Measurements from ENCODE around the gene HDAC4. TPM values are rescaled to one million over a fixed set of nuclear protein-coding genes. Genes with fewer than 3 reads are reported as not detected.

HDAC4 gene
- total RNA-seq, 5 donors from 2014 or later (not counting 1 experiment from before 2014, with no cell fraction given), result 44.8 to 80.2 (median 60.9) TPM

DNA sequence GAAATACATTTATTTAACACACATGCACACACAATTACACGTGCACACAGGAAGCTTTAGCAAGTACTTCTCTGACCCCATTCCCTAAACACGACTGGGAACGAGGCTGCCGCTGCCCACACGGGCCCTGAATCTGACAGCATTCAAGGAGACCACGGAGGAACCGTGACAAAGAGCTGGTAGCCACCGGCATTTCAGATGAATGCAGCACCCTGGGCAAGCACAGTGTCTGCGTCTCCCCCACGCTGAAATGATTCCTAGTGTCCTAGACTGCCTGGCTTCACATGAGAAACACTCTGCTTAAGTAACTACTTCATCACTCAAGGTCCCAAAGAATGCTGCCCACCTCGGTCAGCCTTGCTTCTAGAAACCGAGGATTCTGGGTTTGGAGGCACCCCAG is 95.0 kb downstream of the HDAC4 start:
- Mint-ChIP-seq H3K36me3 (peaks cover 2% of the 10 kb centered on the region), H3K9me3 (no peaks in the 10 kb centered on the region), H3K27me3 (no peaks in the 10 kb centered on the region), H3K4me3 (no peak overlapping the region), H3K27ac (no peak overlapping the region), H3K4me1 (peaks cover 35 to 43% (median 37%) of the 10 kb centered on the region in 3 donors)
- ATAC-seq (replicated peaks in 1 of 4), result no peak
- whole genome bisulfite sequencing (ENCODE audit: insufficient coverage), result 96% methylated on average over 11 of the region's 12 CpGs
- no peak for DNase-seq
- Histone ChIP-seq H3K36me3 (ENCODE audit: control insufficient read depth in 2 of 2, extremely low read depth in 1 of 2, insufficient read depth in 1 of 2, low read length in 1 of 2) (no peaks in the 10 kb centered on the region), H3K4me1 (ENCODE audit: control insufficient read depth in 1 of 2, extremely low read depth in 1 of 2, insufficient read depth in 2 of 2, low read length in 2 of 2) (peaks cover 25 to 32% of the 10 kb centered on the region in 2 experiments), H3K27me3 (replicated peaks in 1 of 2; ENCODE audit: control insufficient read depth in 2 of 2, extremely low read depth in 1 of 2, insufficient read depth in 2 of 2, low read length in 1 of 2) (no peaks in the 10 kb centered on the region), H3K27ac (ENCODE audit: low read length) (no peak overlapping the region), H3K4me3 (ENCODE audit: control insufficient read depth in 1 of 2, extremely low read depth in 1 of 2, low read length in 1 of 2) (no peak overlapping the region), H3K9me3 (no peaks in the 10 kb centered on the region)
- CTCF ChIA-PET, result no interaction called here
- POLR2A ChIA-PET, result interaction anchor here in 1 of 2 donors (0.5 kb wide), 1 partner anchor 20 kb away, joined by 3 read pairs; no protein-coding TSS in a partner anchor

DNA sequence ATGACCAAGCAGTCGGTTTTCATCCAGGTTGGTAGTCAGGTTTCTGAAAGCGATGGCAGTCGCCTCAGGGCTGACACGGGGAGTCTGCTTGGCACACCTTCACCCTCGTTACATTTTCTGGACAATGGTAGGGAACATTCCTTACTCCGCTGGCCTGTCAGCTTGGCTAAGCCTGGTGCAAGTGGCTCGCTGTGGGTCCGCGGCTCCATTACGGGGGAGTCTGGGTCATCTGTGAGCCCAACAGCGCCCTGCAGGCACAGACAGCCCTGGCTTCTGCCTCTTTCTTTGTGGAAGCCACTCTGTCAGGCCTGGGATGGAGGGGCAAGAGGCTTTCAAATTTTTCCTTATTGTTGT is 95.6 kb downstream of the HDAC4 start:
- no peak overlapping the region for H3K27ac ChIP-seq (ENCODE audit: low read length)
- no peak overlapping the region for H3K27ac Mint-ChIP-seq
- H3K9me3 ChIP-seq, result no peaks in the 10 kb centered on the region
- WGBS (ENCODE audit: insufficient coverage), result 98% methylated on average over 10 of the region's 11 CpGs
- POLR2A ChIA-PET, result no interaction called here
- no peaks in the 10 kb centered on the region for H3K27me3 ChIP-seq (replicated peaks in 1 of 2; ENCODE audit: control insufficient read depth in 2 of 2, extremely low read depth in 1 of 2, insufficient read depth in 2 of 2, low read length in 1 of 2)
- DNase-seq (no peak), ATAC-seq (replicated peaks in 1 of 4) (no peak)
- no peak overlapping the region for H3K4me3 ChIP-seq (ENCODE audit: control insufficient read depth in 1 of 2, extremely low read depth in 1 of 2, low read length in 1 of 2)
- no peak overlapping the region for H3K4me3 Mint-ChIP-seq
- CTCF ChIA-PET, result no interaction called here
- H3K9me3 Mint-ChIP-seq, result no peaks in the 10 kb centered on the region
- H3K4me1 ChIP-seq (ENCODE audit: control insufficient read depth in 1 of 2, extremely low read depth in 1 of 2, insufficient read depth in 2 of 2, low read length in 2 of 2), result peaks cover 25 to 34% of the 10 kb centered on the region in 2 experiments
- no peaks in the 10 kb centered on the region for H3K27me3 Mint-ChIP-seq
- H3K4me1 Mint-ChIP-seq, result peaks cover 35 to 43% (median 36%) of the 10 kb centered on the region in 3 donors
- H3K36me3 Mint-ChIP-seq, result no peaks in the 10 kb centered on the region
- H3K36me3 ChIP-seq (ENCODE audit: control insufficient read depth in 2 of 2, extremely low read depth in 1 of 2, insufficient read depth in 1 of 2, low read length in 1 of 2), result no peaks in the 10 kb centered on the region

DNA sequence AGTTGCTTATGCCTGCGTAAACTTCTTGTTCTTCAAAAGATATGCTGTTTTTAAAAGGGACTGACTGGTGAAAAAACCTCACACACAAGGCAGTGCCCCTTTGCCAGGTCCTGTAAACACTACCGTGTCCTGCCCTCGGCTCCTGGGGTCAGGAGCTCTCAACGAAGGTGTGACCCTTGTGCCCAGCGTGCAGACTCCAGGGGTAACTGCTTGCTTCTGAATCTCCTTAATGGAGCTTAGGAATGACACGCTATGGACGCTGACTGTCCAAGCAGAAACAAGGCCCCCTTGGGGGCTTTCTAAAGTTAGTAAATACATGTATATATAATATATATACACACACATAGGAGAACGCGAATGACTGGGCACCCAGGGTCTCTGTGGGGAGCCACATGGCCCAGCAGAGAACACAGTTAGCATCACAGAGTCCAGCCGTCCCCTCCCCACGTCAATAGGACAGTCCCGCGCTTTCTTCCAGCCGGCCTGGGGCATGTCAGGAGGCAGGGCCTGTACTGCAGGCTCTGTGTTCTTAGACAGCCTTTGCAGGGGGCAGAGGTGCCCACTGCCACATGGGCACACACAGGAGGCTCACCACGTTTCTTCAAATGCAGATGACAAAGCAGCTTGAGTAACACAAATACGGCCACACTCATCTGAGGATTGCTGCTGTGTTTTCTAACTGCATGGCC is 96.1 kb downstream of the HDAC4 start:
- 93% methylated on average over 11 of the region's 16 CpGs for WGBS (ENCODE audit: insufficient coverage)
- H3K9me3 Mint-ChIP-seq, result no peaks in the 10 kb centered on the region

DNA sequence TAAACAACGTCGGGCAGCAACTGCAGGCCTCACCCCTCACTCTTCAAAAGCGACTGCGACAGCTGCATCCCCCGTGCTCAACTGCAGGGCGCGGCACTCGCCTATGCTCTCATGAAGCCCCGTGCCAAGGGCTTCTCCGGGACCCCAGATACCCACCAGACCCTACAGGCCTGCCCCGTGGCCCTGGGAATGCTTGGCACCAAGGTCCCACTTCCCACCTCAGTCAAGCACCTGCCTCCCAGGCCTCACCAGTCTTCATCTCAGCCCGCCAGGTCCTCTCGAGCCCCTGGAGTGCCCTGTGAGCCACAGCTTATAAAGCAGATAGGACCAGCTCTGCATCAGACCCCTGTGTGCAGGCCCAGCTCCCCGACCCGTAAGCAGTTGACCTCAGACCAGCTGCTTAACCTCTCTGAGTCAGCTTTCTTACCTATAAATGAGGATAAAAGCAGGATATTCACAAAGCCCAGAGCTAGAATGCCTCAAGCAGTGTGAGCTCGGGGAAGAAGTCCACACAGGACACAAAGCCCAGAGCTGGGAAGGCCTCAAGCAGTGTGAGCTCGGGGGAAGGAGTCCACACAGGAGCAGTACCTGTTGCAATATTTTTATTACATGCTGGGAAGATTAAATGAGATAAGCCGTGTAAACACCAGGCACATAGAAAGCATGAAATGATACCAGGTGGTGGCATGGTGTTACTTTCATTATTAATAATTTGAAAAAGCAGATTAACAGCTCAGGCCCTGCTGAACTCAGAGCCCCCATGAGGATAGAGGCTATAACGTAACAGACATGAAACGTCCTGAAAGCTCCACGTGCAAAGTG is 96.9 kb downstream of the HDAC4 start:
- DNase-seq (peak in 1 of 35 experiments; percentile 34), ATAC-seq (replicated peaks in 1 of 4) (peak in 2 of 4 experiments; percentile 31 to 52)
- Mint-ChIP-seq H3K9me3 (no peaks in the 10 kb centered on the region), H3K4me3 (peak overlapping the region in 1 of 3 donors; percentile 28), H3K27me3 (no peaks in the 10 kb centered on the region), H3K4me1 (peaks cover 40 to 55% (median 42%) of the 10 kb centered on the region in 3 donors), H3K36me3 (no peaks in the 10 kb centered on the region), H3K27ac (peak overlapping the region; percentile 62 to 69)
- ChIA-PET POLR2A (interaction anchor here (0.6 to 0.7 kb wide), 3 partner anchors 11 to 86 kb away, joined by 3 to 5 read pairs (median 3); no protein-coding TSS in a partner anchor), CTCF (interaction anchor here in 1 of 2 donors (0.6 to 1.2 kb wide), 2 partner anchors 17 to 77 kb away, joined by 4 to 8 read pairs; no protein-coding TSS in a partner anchor)
- no peak overlapping the region for H3K4me3 ChIP-seq (ENCODE audit: control insufficient read depth in 1 of 2, extremely low read depth in 1 of 2, low read length in 1 of 2)
- H3K9me3 ChIP-seq, result no peaks in the 10 kb centered on the region
- peaks cover 28 to 42% of the 10 kb centered on the region in 2 experiments for H3K4me1 ChIP-seq (ENCODE audit: control insufficient read depth in 1 of 2, extremely low read depth in 1 of 2, insufficient read depth in 2 of 2, low read length in 2 of 2)
- 82% methylated on average over 18 of the region's 21 CpGs for WGBS (ENCODE audit: insufficient coverage)
- H3K27me3 ChIP-seq (replicated peaks in 1 of 2; ENCODE audit: control insufficient read depth in 2 of 2, extremely low read depth in 1 of 2, insufficient read depth in 2 of 2, low read length in 1 of 2), result no peaks in the 10 kb centered on the region
- H3K27ac ChIP-seq (ENCODE audit: low read length), result no peak overlapping the region
- H3K36me3 ChIP-seq (ENCODE audit: control insufficient read depth in 2 of 2, extremely low read depth in 1 of 2, insufficient read depth in 1 of 2, low read length in 1 of 2), result no peaks in the 10 kb centered on the region

More for the DNA sequence above, 96.1 kb downstream of the HDAC4 start:
- Histone ChIP-seq H3K9me3 (no peaks in the 10 kb centered on the region), H3K4me1 (ENCODE audit: control insufficient read depth in 1 of 2, extremely low read depth in 1 of 2, insufficient read depth in 2 of 2, low read length in 2 of 2) (peaks cover 25 to 34% of the 10 kb centered on the region in 2 experiments), H3K27me3 (replicated peaks in 1 of 2; ENCODE audit: control insufficient read depth in 2 of 2, extremely low read depth in 1 of 2, insufficient read depth in 2 of 2, low read length in 1 of 2) (no peaks in the 10 kb centered on the region), H3K4me3 (ENCODE audit: control insufficient read depth in 1 of 2, extremely low read depth in 1 of 2, low read length in 1 of 2) (no peak overlapping the region), H3K27ac (ENCODE audit: low read length) (no peak overlapping the region), H3K36me3 (ENCODE audit: control insufficient read depth in 2 of 2, extremely low read depth in 1 of 2, insufficient read depth in 1 of 2, low read length in 1 of 2) (no peaks in the 10 kb centered on the region)
- Mint-ChIP-seq H3K4me1 (peaks cover 35 to 48% (median 38%) of the 10 kb centered on the region in 3 donors), H3K27me3 (no peaks in the 10 kb centered on the region), H3K4me3 (no peak overlapping the region), H3K36me3 (no peaks in the 10 kb centered on the region), H3K27ac (no peak overlapping the region)
- ChIA-PET CTCF (interaction anchor here in 1 of 2 donors (1.2 kb wide), 1 partner anchor 76 kb away, joined by 4 read pairs; no protein-coding TSS in a partner anchor), POLR2A (interaction anchor here in 1 of 2 donors (0.7 kb wide), 1 partner anchor 86 kb away, joined by 3 read pairs; no protein-coding TSS in a partner anchor)
- ATAC-seq (replicated peaks in 1 of 4) (no peak), DNase-seq (no peak)

DNA sequence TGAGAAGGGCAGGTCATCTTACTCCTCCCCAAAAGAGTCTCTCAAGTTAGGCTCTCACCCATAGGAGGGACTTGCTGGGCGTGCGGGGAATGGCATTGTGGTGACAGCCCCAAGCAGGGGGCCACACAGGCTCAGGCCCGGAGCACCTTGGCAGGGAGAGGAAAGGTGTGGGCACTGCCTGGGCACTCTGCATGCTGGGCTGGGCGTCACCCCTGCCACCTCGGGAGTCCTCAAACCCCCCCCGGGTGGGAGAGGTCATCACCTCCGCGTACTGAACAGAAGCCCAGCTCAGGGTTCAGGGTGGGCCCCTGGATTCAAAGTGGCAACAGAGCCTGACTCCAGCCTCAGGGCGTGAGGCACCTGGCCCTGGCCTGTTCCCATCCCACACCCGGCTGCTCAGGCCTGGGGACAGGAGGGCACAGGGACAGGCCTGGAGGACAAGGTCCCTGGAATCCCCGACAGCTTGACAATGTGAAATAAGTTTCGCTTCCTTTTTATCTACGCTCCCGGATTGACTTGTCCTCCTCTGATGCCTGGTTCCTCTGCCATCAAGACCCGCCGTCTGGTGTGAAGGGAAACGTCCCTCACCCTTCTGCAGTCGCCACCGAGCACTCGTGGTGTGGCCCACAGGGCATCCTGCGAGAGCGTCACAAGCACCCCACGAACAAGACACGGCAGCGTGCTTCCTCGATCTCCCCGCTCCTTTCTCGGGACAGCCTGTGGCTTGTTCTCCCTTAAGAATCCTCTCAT is 97.8 kb downstream of the HDAC4 start:
- H3K9me3 ChIP-seq, result no peaks in the 10 kb centered on the region
- no peak for ATAC-seq (replicated peaks in 1 of 4)
- Mint-ChIP-seq H3K9me3 (no peaks in the 10 kb centered on the region), H3K27ac (peak overlapping the region; percentile 62 to 69), H3K4me3 (peak overlapping the region in 2 of 3 donors; percentile 2 to 28), H3K36me3 (no peaks in the 10 kb centered on the region), H3K27me3 (no peaks in the 10 kb centered on the region), H3K4me1 (peaks cover 44 to 62% (median 48%) of the 10 kb centered on the region in 3 donors)
- H3K27me3 ChIP-seq (replicated peaks in 1 of 2; ENCODE audit: control insufficient read depth in 2 of 2, extremely low read depth in 1 of 2, insufficient read depth in 2 of 2, low read length in 1 of 2), result no peaks in the 10 kb centered on the region
- H3K4me3 ChIP-seq (ENCODE audit: control insufficient read depth in 1 of 2, extremely low read depth in 1 of 2, low read length in 1 of 2), result no peak overlapping the region
- peaks cover 31 to 51% of the 10 kb centered on the region in 2 experiments for H3K4me1 ChIP-seq (ENCODE audit: control insufficient read depth in 1 of 2, extremely low read depth in 1 of 2, insufficient read depth in 2 of 2, low read length in 2 of 2)
- no peaks in the 10 kb centered on the region for H3K36me3 ChIP-seq (ENCODE audit: control insufficient read depth in 2 of 2, extremely low read depth in 1 of 2, insufficient read depth in 1 of 2, low read length in 1 of 2)
- WGBS (ENCODE audit: insufficient coverage), result 91% methylated on average over 26 of the region's 28 CpGs
- no peak overlapping the region for H3K27ac ChIP-seq (ENCODE audit: low read length)
- ChIA-PET POLR2A (interaction anchor here in 1 of 2 donors (0.6 kb wide), 1 partner anchor 10 kb away, joined by 3 read pairs; no protein-coding TSS in a partner anchor), CTCF (interaction anchor here in 1 of 2 donors (0.6 to 1.2 kb wide), 2 partner anchors 17 to 78 kb away, joined by 4 to 8 read pairs; no protein-coding TSS in a partner anchor)
- DNase-seq, result peak in 1 of 35 experiments; percentile 36

Data from T-cell (primary cell).